Glutamatergic neuron (in vitro differentiated cells): ENCODE results near the gene C19orf73. TPM values are rescaled to one million over a fixed set of nuclear protein-coding genes. Genes with fewer than 3 reads are reported as not detected.

ENCODE experiments used
- DNase-seq: peaks from one replicate; pipeline ENCODE4 v3.0.0; 2022
- H3K27ac Mint-ChIP-seq: one replicate; pipeline ENCODE4 v1.8.0; 2020; ENCODE audit warnings: mild to moderate bottlenecking, mixed read lengths, inconsistent platforms; ENCODE audit not compliant: unreplicated experiment
- H3K27me3 Mint-ChIP-seq: one replicate; pipeline ENCODE4 v1.8.0; 2020; ENCODE audit warnings: mild to moderate bottlenecking, moderate library complexity, mixed read lengths, inconsistent platforms; ENCODE audit not compliant: unreplicated experiment
- H3K36me3 Mint-ChIP-seq: one replicate; pipeline ENCODE4 v1.8.0; 2020; ENCODE audit warnings: mild to moderate bottlenecking, mixed read lengths, inconsistent platforms; ENCODE audit not compliant: unreplicated experiment
- H3K4me1 Mint-ChIP-seq: one replicate; pipeline ENCODE4 v1.8.0; 2020; ENCODE audit warnings: mild to moderate bottlenecking, low read depth, mixed read lengths, inconsistent platforms; ENCODE audit not compliant: unreplicated experiment
- H3K4me3 Mint-ChIP-seq: one replicate; pipeline ENCODE4 v1.8.0; 2020; ENCODE audit warnings: mild to moderate bottlenecking, mixed read lengths, inconsistent platforms; ENCODE audit not compliant: unreplicated experiment
- H3K9me3 Mint-ChIP-seq: one replicate; pipeline ENCODE4 v1.8.0; 2020; ENCODE audit warnings: mild to moderate bottlenecking, moderate library complexity, mixed read lengths, inconsistent platforms; ENCODE audit not compliant: unreplicated experiment
- total RNA-seq: library from RNA; stranded (reverse); fragmentation: NEBNext Ultra II Directional; extraction: Animal tissue kit (Norgen Biotek cat#: 25700); gene quantifications from one replicate; pipeline ENCODE4 v1.2.1, GENCODE V29; 2021; ENCODE audit not compliant: unreplicated experiment
- TF ChIP-seq, protein P1 (sequence below): fragments of 200-600 bp; sonication (generic); IDR thresholded peaks from one replicate; pipeline ENCODE4 v1.5.0; 2021; ENCODE audit not compliant: partially characterized antibody, unreplicated experiment

Gene C19orf73
- total RNA-seq, 1 donor from 2014 or later: 3.2 TPM

DNA sequence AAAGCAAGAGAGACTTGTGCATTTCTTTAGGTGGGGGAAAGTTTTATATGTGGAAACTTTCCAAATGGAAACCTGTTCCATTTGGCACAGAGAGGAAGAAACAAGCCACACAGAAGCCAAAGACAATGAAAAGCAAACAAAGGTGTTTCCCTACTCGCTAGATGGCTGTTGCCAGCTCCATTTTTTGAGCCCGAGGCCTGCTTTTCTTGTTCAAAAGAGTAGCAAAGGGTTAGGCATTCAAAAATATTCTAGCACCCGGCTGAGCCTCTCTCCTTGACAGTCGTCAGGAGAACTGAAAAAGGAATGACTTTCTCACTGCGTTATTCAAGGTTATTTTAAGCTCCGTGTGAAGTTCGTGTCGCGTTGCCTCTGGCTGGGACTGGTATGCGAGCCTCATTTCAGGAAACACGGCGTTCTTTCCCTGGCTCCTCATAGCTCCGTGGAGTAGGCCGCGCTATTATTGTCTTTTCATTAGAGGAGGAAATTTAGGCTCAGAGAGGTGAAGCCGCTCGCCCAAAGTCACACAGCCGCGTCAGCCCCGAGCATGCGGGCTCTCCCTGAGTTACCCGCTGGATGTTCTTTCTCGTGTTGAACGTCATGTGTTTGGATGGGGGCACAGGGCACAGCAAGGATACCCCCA lies 46.3 kb upstream of the C19orf73 start:
- Mint-ChIP-seq H3K27ac (no peak overlapping the region), H3K9me3 (peaks cover 1% of the 10 kb centered on the region), H3K36me3 (no peaks in the 10 kb centered on the region), H3K4me1 (no peaks in the 10 kb centered on the region), H3K27me3 (peaks cover 6% of the 10 kb centered on the region), H3K4me3 (no peak overlapping the region)
- no peak for DNase-seq
- TF ChIP-seq, protein P1, sequence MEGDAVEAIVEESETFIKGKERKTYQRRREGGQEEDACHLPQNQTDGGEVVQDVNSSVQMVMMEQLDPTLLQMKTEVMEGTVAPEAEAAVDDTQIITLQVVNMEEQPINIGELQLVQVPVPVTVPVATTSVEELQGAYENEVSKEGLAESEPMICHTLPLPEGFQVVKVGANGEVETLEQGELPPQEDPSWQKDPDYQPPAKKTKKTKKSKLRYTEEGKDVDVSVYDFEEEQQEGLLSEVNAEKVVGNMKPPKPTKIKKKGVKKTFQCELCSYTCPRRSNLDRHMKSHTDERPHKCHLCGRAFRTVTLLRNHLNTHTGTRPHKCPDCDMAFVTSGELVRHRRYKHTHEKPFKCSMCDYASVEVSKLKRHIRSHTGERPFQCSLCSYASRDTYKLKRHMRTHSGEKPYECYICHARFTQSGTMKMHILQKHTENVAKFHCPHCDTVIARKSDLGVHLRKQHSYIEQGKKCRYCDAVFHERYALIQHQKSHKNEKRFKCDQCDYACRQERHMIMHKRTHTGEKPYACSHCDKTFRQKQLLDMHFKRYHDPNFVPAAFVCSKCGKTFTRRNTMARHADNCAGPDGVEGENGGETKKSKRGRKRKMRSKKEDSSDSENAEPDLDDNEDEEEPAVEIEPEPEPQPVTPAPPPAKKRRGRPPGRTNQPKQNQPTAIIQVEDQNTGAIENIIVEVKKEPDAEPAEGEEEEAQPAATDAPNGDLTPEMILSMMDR: no peak

DNA sequence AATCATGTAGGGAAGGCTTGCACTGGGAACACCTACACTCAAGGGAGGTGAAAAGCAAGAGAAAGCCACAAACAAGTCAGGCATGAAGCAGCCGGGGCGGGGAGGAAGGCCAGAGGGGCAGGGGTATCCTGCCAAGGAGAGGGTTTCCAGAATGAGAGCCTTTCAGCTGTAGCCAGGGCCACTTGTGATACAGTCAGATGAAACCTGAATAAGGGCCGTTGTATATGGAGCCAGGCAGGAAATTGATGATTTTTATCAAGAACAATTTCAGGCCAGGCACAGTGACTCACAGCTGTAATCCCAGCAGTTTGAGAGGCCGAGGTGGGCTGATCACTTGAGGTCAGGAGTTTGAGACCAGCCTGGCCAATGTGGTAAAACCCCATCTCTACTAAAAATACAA lies 43.0 kb upstream of the C19orf73 start:
- no peak for DNase-seq
- no peak overlapping the region for H3K4me3 Mint-ChIP-seq
- H3K27me3 Mint-ChIP-seq: peaks cover 6% of the 10 kb centered on the region
- TF ChIP-seq, protein P1: no peak
- peaks cover 3% of the 10 kb centered on the region for H3K4me1 Mint-ChIP-seq
- H3K36me3 Mint-ChIP-seq: peaks cover 4% of the 10 kb centered on the region
- H3K9me3 Mint-ChIP-seq: peaks cover 8% of the 10 kb centered on the region
- H3K27ac Mint-ChIP-seq: no peak overlapping the region

DNA sequence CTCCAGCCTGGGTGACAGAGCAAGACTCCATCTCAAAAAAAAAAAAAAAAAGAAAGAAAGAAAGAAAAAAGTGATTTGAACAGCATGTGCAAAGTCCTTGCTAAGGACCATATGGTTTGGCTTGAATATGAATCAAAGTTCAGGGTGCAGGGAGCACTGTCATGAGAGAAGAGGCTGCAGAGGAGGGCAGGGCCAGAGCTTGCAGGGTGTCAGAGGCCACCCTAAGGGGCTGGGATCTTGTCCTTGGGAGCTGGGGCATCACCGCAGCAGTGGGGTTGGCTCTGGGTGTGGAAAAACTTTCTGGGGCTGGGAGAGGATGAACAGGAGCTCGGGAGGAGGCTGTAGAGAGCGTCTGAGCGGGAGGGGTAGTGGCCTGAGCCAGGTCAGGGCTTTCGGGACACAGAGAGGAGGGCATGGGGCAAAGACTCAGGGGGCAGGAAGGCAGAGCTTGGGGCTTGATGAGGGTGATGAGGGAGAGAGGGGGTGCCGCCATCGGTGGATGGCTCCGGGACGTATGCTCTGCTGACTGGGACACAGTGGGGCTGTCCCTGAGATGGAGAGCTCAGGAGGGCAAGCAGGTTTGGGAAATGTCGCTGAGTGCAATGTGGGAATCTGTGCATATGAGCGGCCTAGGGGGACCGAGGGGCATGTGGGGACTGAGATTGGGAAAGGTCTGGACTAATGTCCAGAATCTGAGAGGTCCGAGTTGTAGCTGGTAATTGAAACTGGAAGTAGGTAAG lies 41.7 kb upstream of the C19orf73 start:
- peak overlapping the region; percentile 16 for H3K4me3 Mint-ChIP-seq
- no peak for DNase-seq
- H3K9me3 Mint-ChIP-seq: peaks cover 8% of the 10 kb centered on the region
- no peak overlapping the region for H3K27ac Mint-ChIP-seq
- H3K36me3 Mint-ChIP-seq: peaks cover 4% of the 10 kb centered on the region
- TF ChIP-seq, protein P1: no peak
- peaks cover 4% of the 10 kb centered on the region for H3K27me3 Mint-ChIP-seq
- peaks cover 10% of the 10 kb centered on the region for H3K4me1 Mint-ChIP-seq

DNA sequence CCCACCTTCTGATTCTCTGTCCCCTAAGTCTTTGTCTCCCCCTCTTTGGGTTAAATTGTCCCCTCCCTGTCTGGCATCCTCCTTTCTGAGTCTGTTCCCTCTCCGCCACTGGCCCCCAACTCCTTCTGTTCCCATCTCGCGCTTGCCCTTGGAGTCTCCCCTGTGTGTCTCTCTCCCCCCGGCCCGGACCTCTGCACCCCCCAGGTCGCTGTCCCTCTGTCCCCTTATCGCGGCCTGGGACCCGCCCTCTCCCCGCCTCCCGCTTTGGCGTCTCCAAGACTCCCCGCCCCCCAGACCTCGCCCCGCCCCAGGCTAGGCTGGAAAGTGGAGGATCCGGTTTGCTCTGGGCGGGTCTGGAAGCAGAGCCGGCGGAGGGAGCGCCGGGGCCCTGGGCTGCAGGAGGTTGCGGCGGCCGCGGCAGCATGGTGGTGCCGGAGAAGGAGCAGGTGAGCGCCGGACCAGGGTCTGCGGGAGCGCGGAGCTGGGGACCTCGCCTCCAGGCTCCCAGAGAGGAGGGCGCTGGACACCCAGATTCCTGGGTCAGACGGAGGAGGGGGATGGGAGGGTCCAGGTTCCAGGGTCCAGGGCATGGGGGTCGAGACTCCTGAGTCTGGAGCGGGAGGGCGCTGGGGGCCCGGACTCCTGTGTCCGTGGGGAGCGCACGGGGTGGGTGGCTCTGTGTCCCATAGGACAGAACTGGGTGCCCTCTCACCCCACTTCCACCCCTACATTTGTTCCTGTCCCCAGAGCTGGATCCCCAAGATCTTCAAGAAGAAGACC lies 38.7 kb upstream of the C19orf73 start, which contains the start of gene TRPM4:
Gene TRPM4 (plus strand): TSS at position 348 of the 780 bp plus-strand sequence. CDS start 75 bp downstream, at position 423.
- peak within 1 kb of the TSS; percentile 79 for H3K27ac Mint-ChIP-seq
- peak within 1 kb of the TSS; percentile 93 for H3K4me3 Mint-ChIP-seq
- TF ChIP-seq, protein P1: no peak
- H3K36me3 Mint-ChIP-seq: peaks cover 15% of the 10 kb centered on the region
- DNase-seq: peak; percentile 96
- peaks cover 15% of the 10 kb centered on the region for H3K4me1 Mint-ChIP-seq
- H3K27me3 Mint-ChIP-seq: peaks cover 17% of the 10 kb centered on the region
- H3K9me3 Mint-ChIP-seq: peaks cover 18% of the 10 kb centered on the region
